PFSK-1 (cell line): Measurements from ENCODE around the gene RNU5B-1.

Experiments used
- FOXP2 ChIP-seq: optimal IDR thresholded peaks from 2 replicates; pipeline ENCODE3; 2011; ENCODE audit warnings: borderline replicate concordance, control low read depth, inconsistent platforms; ENCODE audit not compliant: insufficient read depth; ENCODE audit errors: extremely low read length, extremely low read depth
- POLR2AphosphoS5 ChIP-seq: IDR thresholded peaks from 2 replicates; pipeline ENCODE4 v1.6.1; 2012; ENCODE audit warnings: low read depth, mild to moderate bottlenecking, control low read depth, low read length, moderate library complexity
- REST ChIP-seq, 2 experiments: IDR thresholded peaks; 2 replicates each; pipeline versions ENCODE4 v1.6.1 to v1.8.0; 2011 to 2012; ENCODE audit warnings: low read depth in 2 of 2, low read length in 2 of 2, control low read depth in 1 of 2, inconsistent platforms in 1 of 2, mild to moderate bottlenecking in 1 of 2, moderate library complexity in 1 of 2; ENCODE audit not compliant: insufficient read depth in 1 of 2
- SIN3A ChIP-seq: IDR thresholded peaks from 2 replicates; pipeline ENCODE4 v1.6.1; 2012; ENCODE audit warnings: mild to moderate bottlenecking, low read length, moderate library complexity, borderline replicate concordance; ENCODE audit not compliant: insufficient read depth
- TAF1 ChIP-seq: IDR thresholded peaks from 2 replicates; pipeline ENCODE4 v1.6.1; 2012; ENCODE audit warnings: low read length, control low read depth, borderline replicate concordance; ENCODE audit not compliant: insufficient read depth

Gene RNU5B-1

DNA sequence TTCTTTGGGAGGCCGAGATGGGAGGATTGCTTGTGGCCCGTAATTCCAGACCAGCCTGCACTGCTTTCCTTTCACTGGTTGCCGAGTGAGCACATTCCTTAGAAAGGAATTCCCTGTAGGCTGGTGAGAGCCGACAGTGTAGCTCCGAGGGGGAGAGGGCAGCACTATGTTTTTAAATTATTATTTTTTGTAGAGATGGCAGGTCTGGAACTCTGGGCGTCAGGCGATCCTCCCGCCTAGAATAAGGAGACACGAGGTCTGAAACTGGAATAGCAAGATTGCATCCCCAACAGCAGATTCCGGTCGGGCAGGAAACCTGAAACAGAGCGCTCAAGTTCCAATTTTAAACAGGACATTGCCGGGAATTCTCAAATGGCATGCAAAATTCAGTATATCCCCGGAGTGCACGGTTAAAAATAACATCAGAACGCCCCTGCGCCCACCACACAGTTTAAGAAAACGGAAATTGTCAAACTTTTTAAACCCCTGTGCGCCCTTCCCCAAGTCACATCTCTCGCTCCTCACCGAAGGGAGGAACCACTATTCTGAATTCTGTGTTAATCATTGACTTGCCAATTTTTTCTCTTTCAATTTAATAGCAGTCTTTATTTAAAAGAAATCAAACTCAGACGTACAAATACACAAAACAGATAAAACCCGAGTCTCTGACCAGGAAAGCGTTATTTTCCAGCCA lies 643 bp upstream of the RNU5B-1 start:
- TF ChIP-seq POLR2AphosphoS5 (peak; percentile 57; the same call in 1 of the 2 replicates), REST (IDR thresholded peaks at IDR 0.05; ENCODE audit: insufficient read depth in 1 of 2, low read depth in 2 of 2, low read length in 2 of 2) (0 out of 4 replicates have a peak, but pooled peaks of 1 of the 2 experiments have one; percentile 18), SIN3A (no peak)

GRCh38 chr15:65305150-65305758 lies 777 bp downstream of the RNU5B-1 start:
- TF ChIP-seq POLR2AphosphoS5 (no peak), FOXP2 (no peak), TAF1 (no peak), REST (IDR thresholded peaks at IDR 0.05; ENCODE audit: insufficient read depth in 1 of 2, low read depth in 2 of 2, low read length in 2 of 2) (no peak), SIN3A (no peak)

- TF ChIP-seq TAF1, result no peak
- no peak for TF ChIP-seq REST (IDR thresholded peaks at IDR 0.05; ENCODE audit: insufficient read depth in 1 of 2, low read depth in 2 of 2, low read length in 2 of 2)
- TF ChIP-seq POLR2AphosphoS5, result no peak
- TF ChIP-seq FOXP2, result no peak
- no peak for TF ChIP-seq SIN3A
Measured at GRCh38 chr15:65305776-65306175, 1.3 kb downstream of the RNU5B-1 start.

GRCh38 chr15:65306551-65306950 lies 2.1 kb downstream of the RNU5B-1 start:
- no peak for TF ChIP-seq TAF1

DNA sequence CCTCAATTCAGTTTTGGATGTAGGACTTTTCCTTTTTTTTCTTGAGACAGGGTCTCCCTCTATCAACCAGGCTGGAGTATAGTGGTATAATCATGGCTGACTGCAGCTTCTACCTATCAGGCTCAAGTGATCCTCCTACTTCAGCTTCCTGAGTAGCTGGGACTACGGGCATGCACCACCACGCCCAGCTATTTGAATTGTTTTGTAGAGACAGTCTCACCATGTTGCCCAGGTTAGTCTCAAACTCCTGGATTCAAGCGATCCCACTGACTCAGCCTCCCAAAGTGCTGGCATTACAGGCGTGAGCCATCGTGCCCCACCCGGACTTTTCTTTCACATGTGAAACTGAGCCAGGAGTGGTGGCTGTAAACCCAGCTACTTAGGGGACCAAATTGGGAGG lies 3.5 kb downstream of the RNU5B-1 start:
- TF ChIP-seq POLR2AphosphoS5, result no peak
- no peak for TF ChIP-seq FOXP2
- no peak for TF ChIP-seq REST (IDR thresholded peaks at IDR 0.05; ENCODE audit: insufficient read depth in 1 of 2, low read depth in 2 of 2, low read length in 2 of 2)
- TF ChIP-seq TAF1, result no peak
- no peak for TF ChIP-seq SIN3A
